NCI-H748 (cell line): ENCODE data around the gene ERFL.

Source experiments
- DNase-seq: peaks from one replicate; lab custom pipeline; 2025; ENCODE audit not compliant: unreplicated experiment; lab: John Stamatoyannopoulos, UW

Gene ERFL

GRCh38 chr19:41861116-41861768 lies 67.0 kb downstream of the ERFL start:
- no peak for DNase-seq

GRCh38 chr19:41860419-41861115 lies 67.7 kb downstream of the ERFL start:
- DNase-seq = peak; percentile 44

GRCh38 chr19:41859618-41860418 lies 68.4 kb downstream of the ERFL start, which contains the start of gene RPS19:
Gene RPS19 (plus strand): TSS chr19:41860255. CDS start chr19:41860775, 520 bp downstream.
- peak; percentile 99 for DNase-seq

GRCh38 chr19:41859213-41859617 lies 69.0 kb downstream of the ERFL start:
- no peak for DNase-seq
